ENCODE measurements around the gene SMAD7. TPM values are rescaled to one million over a fixed set of nuclear protein-coding genes. Genes with fewer than 3 reads are reported as not detected.
"Not testable (repeated sequence)": the region's sequence is repeated elsewhere in the genome, so short reads cannot be mapped to it uniquely, and the experiment has no call there.

Gene SMAD7
- total RNA-seq, 1 donor from 2014 or later = 18.7 TPM

DNA sequence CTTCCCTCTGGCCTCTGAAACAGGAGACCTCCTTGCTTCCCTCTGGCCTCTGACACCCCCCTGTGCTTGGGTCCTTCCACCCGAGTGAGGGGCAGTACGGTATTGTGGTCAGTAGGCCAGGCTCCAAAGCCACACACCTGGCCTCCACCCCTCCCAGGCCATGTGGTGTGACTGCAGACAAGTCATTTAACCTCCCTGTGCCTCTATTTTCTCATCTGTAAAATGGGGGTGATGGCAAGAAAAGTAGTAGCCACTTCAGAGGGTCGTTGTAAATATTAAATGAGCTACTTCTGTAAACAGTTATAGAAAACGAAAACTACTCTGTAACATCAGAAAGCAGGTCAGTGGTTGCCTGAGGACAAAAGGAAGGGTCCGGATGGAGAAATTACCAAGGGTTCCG is 74.2 kb downstream of the SMAD7 start:
- no peak for DNase-seq

DNA sequence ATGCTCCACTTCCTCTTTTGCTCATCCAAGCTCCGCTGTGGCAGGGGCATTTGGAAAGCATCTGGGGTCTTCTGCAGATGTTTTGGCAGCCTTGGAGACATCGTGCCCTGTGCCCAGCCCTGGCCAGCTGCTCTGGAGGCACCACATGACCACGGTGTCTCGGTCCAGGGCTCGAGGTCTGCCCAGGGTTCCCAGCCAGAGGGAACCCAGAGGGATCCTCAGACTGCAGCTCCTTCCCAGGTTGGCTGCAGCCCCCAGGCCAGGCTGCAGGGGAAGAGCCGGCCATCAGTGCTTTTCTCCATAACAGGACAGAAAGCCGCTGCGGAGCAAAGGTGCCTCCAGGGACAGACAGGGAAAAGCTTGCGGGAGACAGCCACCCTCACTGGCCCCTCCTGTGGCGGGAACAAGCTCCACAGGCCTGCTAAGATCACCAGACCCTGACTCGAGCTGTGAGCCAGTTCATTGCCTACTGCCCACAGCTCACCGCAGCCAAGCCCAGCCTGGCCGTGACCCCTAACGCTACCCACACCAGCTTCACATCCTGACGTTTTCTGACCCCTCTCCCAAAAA is 74.7 kb downstream of the SMAD7 start:
- DNase-seq = no peak

DNA sequence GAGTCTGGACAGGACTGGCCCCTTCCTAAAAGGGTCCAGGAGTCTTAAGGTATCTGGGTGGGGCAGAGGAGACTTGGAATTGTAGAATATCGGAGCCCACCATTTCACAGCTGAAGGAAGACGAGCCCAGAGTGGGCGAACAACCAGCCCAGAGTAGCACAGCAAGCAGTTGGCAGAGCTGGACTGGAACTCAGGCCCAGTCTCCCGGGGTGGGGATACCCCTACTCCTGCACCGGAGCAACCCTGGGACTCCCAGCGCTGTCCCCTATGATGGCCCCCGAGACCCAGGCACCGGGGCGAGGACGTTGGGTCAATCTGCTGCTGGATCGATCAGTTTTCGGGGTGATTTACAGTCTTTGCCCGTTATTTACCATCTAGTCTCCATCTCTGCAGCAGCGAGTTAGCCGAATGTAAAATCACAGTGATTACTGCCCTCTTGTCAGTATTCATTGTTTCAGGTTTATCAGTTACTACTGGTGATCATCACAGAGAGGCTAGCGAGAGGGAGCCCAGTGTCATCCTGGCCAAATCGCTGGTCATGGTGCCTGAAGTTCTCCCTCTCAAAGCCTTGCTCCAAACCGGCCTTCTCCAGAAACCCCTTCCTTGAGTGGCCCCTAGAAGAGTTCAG is 75.3 kb downstream of the SMAD7 start:
- DNase-seq = no peak

GRCh38 chr18:48874701-48875162 is 76.0 kb downstream of the SMAD7 start:
- no peak for DNase-seq

GRCh38 chr18:48874233-48874632 is 76.5 kb downstream of the SMAD7 start:
- DNase-seq = no peak

- no peak for DNase-seq
Observed at GRCh38 chr18:48872234-48873145, 78.3 kb downstream of the SMAD7 start.

GRCh38 chr18:48871391-48872166 is 79.2 kb downstream of the SMAD7 start:
- no peak for DNase-seq

GRCh38 chr18:48870926-48871325 is 79.8 kb downstream of the SMAD7 start:
- not testable (repeated sequence) for DNase-seq

All from occipital lobe (tissue), 2 donors.